ENCODE data around the gene RCOR2.

Gene RCOR2

GRCh38 chr11:63920126-63920938, 3.4 kb upstream of the RCOR2 start:
- peak overlapping the region; percentile 76 for H3K4me2 ChIP-seq (ENCODE audit: low read length)
- no peaks in the 10 kb centered on the region for H3K27me3 ChIP-seq (ENCODE audit: control insufficient read depth, insufficient read depth, low read length)
- no peaks in the 10 kb centered on the region for H3K36me3 ChIP-seq (ENCODE audit: control insufficient read depth, insufficient read depth, low read length)
- no peaks in the 10 kb centered on the region for H3K9me3 ChIP-seq (ENCODE audit: control insufficient read depth, low read length)
- no peak for TF ChIP-seq CTCF (IDR thresholded peaks at IDR 0.05)
- H3K9ac ChIP-seq: peak overlapping the region; percentile 53
- peaks cover 9% of the 10 kb centered on the region for H3K4me1 ChIP-seq
- peak overlapping the region; percentile 99 for H3K27ac ChIP-seq
- no peaks in the 10 kb centered on the region for H3K79me2 ChIP-seq
- peak overlapping the region; percentile 51 for H2AFZ ChIP-seq
- peak overlapping the region; percentile 36 for H3K4me3 ChIP-seq (ENCODE audit: low read depth, low read length)

GRCh38 chr11:63919267-63920125, 2.5 kb upstream of the RCOR2 start:
- H3K4me3 ChIP-seq (ENCODE audit: low read depth, low read length): peak overlapping the region; percentile 36
- peaks cover 9% of the 10 kb centered on the region for H3K4me1 ChIP-seq
- H3K9me3 ChIP-seq (ENCODE audit: control insufficient read depth, low read length): no peaks in the 10 kb centered on the region
- no peaks in the 10 kb centered on the region for H3K27me3 ChIP-seq (ENCODE audit: control insufficient read depth, insufficient read depth, low read length)
- H3K4me2 ChIP-seq (ENCODE audit: low read length): peak overlapping the region; percentile 76
- H2AFZ ChIP-seq: peak overlapping the region; percentile 51
- TF ChIP-seq CTCF (IDR thresholded peaks at IDR 0.05): no peak
- H3K36me3 ChIP-seq (ENCODE audit: control insufficient read depth, insufficient read depth, low read length): no peaks in the 10 kb centered on the region
- peak overlapping the region; percentile 53 for H3K9ac ChIP-seq
- no peaks in the 10 kb centered on the region for H3K79me2 ChIP-seq
- H3K27ac ChIP-seq: peak overlapping the region; percentile 99

- H3K4me1 ChIP-seq: peaks cover 9% of the 10 kb centered on the region
- peak overlapping the region; percentile 36 for H3K4me3 ChIP-seq (ENCODE audit: low read depth, low read length)
- no peaks in the 10 kb centered on the region for H3K27me3 ChIP-seq (ENCODE audit: control insufficient read depth, insufficient read depth, low read length)
- no peaks in the 10 kb centered on the region for H3K9me3 ChIP-seq (ENCODE audit: control insufficient read depth, low read length)
- no peak overlapping the region for H3K9ac ChIP-seq
- TF ChIP-seq CTCF (IDR thresholded peaks at IDR 0.05): no peak
- peak overlapping the region; percentile 76 for H3K4me2 ChIP-seq (ENCODE audit: low read length)
- H2AFZ ChIP-seq: peak overlapping the region; percentile 53
- peak overlapping the region; percentile 99 for H3K27ac ChIP-seq
- H3K36me3 ChIP-seq (ENCODE audit: control insufficient read depth, insufficient read depth, low read length): no peaks in the 10 kb centered on the region
- no peaks in the 10 kb centered on the region for H3K79me2 ChIP-seq
Observed at GRCh38 chr11:63918507-63919191, 1.7 kb upstream of the RCOR2 start.

DNA sequence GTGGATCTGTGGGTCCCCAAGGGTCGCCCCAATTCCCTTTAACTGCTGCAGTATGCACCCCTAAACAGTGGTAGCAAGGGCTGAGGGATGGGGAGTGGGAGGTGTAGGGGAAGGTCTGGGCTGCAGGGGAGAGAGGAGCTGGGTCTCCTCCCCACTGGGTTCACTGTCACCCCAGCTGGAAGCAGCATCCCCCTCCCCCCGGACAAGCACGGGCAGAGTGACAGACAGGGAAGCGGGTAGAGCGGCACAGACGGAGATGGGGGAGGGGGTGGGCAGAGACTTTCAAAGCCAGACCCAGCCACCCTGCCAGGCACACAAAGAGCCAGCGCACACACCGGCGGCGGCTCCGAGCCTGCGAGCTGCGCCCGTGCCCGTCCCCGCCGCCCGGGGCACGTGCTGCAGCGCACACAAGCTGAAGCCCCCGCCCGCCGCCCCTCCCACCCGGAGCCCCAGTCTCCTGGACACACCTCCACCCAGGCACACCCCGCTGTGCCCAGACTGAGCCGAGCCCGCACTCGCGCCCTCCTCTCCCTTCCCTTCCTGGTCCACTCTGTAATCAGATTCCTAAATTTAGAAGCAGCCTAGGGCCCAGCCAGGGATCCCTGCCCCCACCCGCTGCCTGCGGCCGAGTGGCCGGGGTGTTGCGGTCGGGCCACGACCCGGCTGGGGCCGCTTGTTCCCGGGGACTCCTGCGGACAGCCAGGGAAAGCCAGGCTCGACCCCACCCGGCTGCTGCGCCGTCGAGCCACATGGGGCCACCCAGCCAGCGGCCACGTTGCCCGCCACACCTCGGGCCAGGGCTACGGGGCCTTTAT, 935 bp upstream of the RCOR2 start:
- Histone ChIP-seq H3K27ac (peak overlapping the region; percentile 99), H3K36me3 (ENCODE audit: control insufficient read depth, insufficient read depth, low read length) (no peaks in the 10 kb centered on the region), H3K4me3 (ENCODE audit: low read depth, low read length) (peak overlapping the region; percentile 31), H3K79me2 (no peaks in the 10 kb centered on the region), H3K9me3 (ENCODE audit: control insufficient read depth, low read length) (no peaks in the 10 kb centered on the region), H3K9ac (no peak overlapping the region), H3K27me3 (ENCODE audit: control insufficient read depth, insufficient read depth, low read length) (no peaks in the 10 kb centered on the region), H3K4me1 (peaks cover 9% of the 10 kb centered on the region), H3K4me2 (ENCODE audit: low read length) (peak overlapping the region; percentile 76), H2AFZ (peak overlapping the region; percentile 64)
- no peak for TF ChIP-seq CTCF (IDR thresholded peaks at IDR 0.05)

All from parathyroid adenoma (tissue), 2 donors.